T47D (cell line): ENCODE data around the gene WDR18.

ENCODE experiments used
- DNase-seq, 2 experiments: peaks; one replicate each; pipeline versions ENCODE4 v3.0.0 to v3.0.0-alpha.2; 2011 to 2012; ENCODE audit warnings: low read depth in 1 of 2, low spot score in 1 of 2
- JUND ChIP-seq: IDR thresholded peaks from 2 replicates; pipeline ENCODE4 v1.6.1; 2012; ENCODE audit warnings: low read depth
- in situ Hi-C: cut with HindIII; loops from 2 replicates; pipeline ENCODE4 v1.10.0; 2016; ENCODE audit warnings: low sequenced_read_pairs, low pct_unique_long_range_greater_than_20kb

Gene WDR18

DNA sequence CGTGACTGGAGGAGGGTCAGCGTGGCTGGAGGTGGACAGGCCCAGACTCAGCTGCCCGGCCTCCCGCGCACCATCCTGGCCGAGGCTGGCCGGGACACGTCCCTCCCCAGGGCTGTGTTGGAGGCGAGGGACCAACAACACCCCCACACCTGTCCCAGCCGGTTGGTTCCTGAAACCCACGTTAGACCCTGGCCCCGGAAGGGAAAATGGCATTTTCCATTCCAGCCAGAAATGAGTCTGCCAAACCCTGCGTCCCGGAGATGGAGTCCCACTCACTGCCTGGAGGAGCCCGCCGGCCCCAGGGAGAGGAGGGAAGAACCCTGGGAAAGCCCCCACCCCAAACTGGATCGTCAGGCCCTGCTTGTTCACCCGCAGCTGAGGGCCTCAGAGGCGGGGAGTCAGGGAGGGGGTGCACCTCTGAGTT, 4.8 kb upstream of the WDR18 start:
- DNase-seq: no peak
- TF ChIP-seq JUND: no peak
- in situ Hi-C loops: no loop called here

DNA sequence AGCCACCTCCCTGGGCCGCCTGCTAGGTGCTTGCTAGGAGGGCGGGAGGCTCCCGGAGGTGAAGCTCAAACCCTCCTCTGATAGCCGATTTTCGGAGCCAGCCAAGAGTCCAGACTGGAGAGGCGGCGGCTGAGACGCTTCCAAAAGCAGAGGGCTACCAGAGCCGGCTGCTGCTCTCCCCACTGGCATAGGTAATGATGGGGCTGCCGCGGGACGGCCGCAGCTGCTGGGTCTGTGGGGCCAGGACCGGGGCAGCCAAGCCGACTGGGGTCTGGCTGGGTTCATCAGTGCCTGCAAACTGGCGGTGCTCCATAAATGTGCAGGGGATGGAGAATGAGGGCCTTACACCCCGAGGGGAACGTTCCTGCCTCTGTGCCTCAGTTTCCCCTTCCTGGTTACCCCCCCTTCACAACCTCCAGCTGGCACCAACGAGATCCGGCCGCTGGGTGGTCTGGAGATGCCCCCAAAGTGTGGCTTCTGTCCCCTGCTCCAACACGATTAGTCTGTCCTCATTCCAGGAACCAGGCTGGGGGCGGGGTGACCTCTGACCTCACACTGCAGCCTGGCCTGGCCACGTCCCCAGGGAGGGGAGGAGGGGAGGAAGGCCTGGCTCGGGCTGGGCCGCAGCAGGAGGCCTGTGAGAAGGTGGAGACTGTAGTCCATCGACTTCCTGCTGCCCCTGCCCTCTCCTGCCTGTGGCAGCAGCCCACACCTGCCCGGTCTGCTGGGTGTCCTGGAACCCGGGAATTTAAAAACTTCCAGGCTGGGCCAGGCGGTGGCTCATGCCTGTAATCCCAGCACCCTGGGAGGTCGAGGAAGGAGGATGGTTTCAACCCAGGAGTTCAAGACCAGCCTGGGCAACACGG, 3.8 kb upstream of the WDR18 start:
- no peak for DNase-seq
- TF ChIP-seq JUND: no peak
- in situ Hi-C loops: no loop called here

DNA sequence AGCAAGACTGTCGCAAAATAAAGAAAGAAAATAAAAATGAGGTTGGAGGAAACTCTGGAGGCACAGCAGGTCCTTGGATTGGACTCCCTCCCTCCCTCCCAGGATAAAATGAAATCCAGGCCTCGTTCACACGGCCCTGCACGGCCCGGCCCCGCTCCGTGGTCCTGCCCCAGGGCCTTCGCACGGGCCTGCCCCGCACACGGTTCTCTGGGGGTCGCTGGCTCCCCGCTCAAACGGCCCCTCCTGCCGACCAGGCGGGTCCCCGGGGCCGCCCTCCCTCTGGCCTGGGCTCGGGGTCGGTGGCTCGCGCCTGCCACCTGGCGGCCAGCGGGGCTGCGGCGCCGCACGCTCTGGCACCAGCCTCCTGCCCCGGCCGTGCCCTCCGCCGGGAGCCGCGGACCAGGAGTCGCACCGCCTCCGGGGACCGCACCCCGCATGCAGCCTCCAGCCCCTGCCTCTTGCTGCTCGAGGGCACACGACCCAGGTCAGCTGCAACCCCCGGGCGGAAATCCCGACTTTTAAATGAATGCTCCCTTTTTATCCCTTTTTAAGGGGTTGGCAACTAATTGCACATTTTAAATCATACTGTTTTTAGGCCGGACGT, 1.5 kb upstream of the WDR18 start:
- in situ Hi-C loops: no loop called here
- DNase-seq: peak; percentile 60 to 89

DNA sequence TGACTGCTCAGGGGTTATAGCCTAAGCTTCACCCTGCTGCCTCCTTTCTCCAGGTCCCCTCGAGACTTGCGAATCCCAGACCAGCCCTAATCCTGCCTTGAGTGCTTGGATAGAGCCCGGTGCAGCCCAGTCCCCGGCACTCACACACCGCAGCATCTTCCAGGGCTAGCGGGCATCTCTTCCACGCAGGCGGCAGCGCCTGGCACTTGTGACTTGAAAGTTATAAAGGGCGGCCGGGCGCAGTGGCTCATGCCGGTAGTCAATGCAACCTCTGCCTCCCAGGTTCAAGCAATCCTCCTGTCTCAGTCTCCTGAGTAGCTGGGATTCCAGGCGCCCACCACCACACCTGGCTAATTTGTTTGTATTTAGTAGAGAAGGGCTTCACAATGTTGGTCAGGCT, 1.9 kb downstream of the WDR18 start:
- in situ Hi-C loops: no loop called here
- no peak for DNase-seq
- no peak for TF ChIP-seq JUND

More for the DNA sequence above, 1.5 kb upstream of the WDR18 start:
- TF ChIP-seq JUND: no peak

DNA sequence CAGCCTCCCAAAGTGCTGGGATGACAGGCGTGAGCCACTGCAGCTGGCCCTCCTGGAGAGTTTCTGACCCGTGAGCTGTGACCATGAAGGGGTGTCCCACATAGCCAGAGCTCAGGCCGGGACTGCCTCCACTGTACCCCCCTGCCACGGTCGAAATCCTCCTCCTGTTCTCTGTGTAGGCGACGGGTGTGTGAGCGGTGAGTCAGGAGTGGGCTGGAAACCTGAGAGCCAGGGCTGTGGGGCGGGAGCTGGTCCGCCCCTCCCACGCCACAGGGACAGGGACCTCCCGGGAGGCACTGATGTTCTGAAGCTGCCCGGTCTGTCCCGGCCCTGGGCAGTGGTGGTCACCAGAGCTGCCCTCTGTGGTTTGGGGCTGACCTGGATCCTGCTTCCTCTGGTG, 3.9 kb downstream of the WDR18 start:
- TF ChIP-seq JUND: no peak
- no peak for DNase-seq
- in situ Hi-C loops: no loop called here

DNA sequence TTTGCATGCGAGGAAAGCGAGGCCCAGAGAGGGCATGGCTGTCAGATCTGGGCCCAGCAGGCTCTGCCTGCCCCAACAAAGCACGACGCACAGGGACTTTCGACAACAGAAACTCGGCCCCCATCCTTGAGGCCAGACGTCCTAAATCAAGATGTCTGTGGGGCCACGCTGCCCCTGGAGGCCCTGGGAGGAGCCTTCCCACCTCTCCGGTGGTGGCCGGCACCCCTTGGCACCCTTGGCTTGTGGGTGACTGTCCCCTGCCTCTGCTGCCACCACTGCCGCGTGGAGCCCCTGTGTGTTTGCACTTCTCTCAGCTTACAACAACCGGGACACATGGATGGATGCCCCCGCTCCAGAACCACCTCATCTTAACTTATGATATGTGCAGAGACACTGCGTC, 4.4 kb downstream of the WDR18 start:
- TF ChIP-seq JUND: no peak
- no peak for DNase-seq
- in situ Hi-C loops: no loop called here

DNA sequence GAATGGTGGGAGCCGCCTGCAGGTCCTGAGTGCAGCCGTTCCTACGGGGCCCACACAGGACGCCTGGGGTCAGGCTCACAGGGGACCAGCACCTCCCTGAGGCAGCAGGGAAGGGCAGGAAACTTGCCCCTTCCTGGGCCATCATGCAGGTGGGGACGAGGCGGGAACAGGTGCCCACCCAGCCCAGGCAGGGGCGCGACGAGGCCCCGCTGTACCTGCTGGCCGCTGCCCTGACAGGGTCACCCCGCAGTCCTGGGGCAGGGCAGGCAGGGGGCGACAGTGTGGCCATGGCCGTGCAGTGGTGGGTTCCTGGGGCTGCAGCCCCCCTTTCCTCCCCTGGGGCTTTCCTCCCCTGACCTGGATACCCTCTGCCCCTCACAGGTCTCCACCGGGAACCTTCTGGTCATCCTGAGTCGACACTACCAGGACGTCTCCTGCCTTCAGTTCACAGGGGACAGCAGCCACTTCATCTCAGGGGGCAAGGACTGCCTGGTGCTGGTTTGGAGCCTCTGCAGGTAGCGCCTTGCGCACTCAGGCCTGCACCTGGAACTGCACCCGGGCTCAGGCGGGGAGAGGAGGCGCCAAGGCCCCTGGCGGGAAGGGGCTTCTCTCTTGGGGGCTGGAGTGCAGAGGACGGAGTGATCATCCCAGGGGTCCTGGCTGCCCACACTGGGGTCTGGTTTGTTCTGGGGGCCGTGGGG, 5.4 kb downstream of the WDR18 start:
- in situ Hi-C loops: no loop called here

DNA sequence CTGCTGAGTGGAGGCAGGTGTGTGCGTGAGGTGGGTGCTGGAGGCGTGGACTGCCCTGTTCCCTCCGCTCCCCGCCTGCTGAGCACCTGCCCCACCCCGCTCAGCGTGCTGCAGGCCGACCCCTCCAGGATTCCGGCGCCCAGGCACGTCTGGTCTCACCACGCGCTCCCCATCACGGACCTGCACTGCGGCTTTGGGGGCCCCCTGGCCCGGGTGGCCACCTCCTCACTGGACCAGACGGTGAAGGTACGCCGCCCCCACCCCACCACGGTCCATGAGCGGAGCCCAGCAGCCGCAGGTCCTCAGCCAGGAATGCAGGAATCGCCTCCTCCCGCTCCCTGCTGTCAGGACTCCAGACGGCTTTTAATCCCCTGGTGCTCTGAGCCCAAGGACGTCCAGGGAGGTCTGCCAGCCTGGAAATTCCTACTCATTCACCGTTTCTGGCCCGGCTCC, 6.0 kb downstream of the WDR18 start:
- DNase-seq: no peak
- in situ Hi-C loops: no loop called here
- TF ChIP-seq JUND: no peak

More for the DNA sequence above, 5.4 kb downstream of the WDR18 start:
- no peak for DNase-seq
- TF ChIP-seq JUND: no peak

DNA sequence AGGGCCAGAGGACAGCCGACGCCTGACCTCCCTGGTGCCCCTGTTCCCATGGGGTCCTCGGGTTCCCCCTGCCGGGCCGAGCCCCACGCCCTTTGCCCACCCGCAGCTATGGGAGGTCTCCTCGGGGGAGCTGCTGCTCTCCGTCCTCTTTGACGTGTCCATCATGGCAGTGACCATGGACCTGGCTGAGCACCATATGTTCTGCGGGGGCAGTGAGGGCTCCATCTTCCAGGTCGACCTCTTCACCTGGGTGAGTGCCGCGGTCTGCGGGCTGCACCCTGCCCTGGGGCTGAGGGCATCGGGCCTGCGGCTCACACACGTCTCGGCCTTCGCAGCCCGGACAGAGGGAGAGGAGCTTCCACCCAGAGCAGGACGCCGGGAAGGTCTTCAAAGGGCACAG, 6.6 kb downstream of the WDR18 start:
- in situ Hi-C loops: no loop called here
- DNase-seq: no peak

DNA sequence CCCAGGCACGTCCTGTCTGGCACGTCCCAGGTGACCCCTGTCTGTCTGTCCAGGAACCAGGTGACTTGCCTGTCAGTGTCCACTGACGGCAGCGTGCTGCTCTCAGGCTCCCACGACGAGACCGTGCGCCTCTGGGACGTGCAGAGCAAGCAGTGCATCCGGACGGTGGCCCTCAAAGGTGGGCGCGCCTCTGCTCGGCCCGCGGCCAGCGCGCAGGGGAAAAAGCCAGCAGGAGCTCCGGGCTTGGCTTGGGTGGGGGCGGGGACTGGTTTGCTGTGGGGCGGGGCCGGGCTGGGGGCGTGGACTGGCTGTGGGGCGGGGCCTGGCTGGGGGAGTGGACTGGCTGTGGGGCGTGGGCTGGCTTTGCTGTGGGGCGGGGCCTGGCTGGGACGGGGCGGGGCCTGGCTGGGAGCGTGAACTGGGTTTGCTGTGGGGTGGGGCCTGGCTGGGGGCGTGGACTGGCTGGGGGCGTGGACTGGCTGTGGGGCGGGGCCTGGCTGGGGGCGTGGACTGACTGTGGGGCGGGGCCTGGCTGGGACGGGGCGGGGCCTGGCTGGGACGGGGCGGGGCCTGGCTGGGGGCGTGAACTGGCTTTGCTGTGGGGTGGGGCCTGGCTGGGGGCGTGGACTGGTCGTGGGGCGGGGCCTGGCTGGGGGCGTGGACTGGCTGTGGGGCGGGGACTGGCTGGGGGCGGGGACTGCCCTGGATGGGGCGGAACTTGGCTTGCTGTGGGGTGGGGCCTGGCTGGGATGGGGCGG, 7.2 kb downstream of the WDR18 start:
- no peak for TF ChIP-seq JUND
- DNase-seq: peak in 1 of 2 experiments; percentile 71
- in situ Hi-C loops: no loop called here

More for the DNA sequence above, 6.6 kb downstream of the WDR18 start:
- TF ChIP-seq JUND: no peak

DNA sequence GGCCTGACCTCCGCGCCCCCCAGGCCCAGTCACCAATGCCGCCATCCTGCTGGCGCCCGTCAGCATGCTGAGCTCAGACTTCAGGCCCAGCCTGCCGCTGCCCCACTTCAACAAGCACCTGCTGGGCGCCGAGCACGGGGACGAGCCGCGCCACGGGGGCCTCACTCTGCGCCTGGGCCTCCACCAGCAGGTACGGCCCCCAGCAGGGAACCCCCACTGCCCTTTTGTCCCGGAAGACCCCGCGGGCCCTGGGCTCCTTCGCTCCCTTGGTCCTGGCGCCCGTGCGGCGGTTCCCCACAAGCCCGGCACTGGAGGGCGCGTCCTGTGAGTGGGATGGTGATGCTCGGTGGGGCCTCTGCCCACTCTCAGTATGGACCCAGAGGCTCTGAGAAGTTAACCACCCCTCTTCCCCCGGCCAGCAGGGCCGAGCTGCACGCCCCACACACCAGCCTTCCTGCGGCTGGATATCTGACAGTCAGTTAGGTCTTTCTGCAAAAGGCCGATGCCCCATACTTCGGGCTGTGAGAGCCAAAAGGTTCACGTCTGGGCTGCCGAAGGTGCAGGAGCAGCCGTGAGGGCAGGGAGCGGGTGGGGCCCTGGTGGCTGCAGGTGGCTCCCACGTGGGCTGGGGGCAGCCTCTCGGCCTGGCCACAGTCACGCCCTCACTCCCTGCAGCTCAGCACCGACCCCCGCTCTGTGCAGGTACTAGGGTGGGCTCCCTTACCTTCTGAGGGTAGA, 8.0 kb downstream of the WDR18 start:
- no peak for TF ChIP-seq JUND
- in situ Hi-C loops: no loop called here
- DNase-seq: no peak

DNA sequence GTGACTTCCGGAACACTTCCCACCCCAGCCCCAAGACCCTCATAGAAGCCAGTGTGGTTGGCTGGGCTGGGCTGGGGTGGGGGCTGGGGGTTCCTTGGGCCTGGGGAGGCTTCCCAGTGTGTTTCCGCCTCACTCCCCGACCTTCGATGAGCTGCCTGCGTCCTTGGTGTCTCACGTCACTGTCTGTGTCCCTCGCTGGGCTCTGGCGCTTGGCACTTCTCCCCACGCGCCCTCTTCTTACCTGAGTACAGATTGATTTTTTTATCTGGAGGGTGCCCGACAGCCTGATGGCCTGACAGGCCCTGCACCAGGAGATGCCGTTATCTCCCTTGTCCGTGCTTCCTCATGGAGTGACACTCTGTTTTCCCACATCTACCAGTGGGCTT, 8.5 kb downstream of the WDR18 start:
- TF ChIP-seq JUND: no peak
- DNase-seq: no peak
- in situ Hi-C loops: no loop called here
